Ishikawa (cell line): ENCODE results near the gene PDE7B.

Source experiments
- CEBPB ChIP-seq: IDR thresholded peaks from 2 replicates; pipeline ENCODE4 v1.6.1; 2012
- CREB1 ChIP-seq: IDR thresholded peaks from 2 replicates; pipeline ENCODE4 v1.6.1; 2012; ENCODE audit warnings: low read depth
- EGR1 ChIP-seq: IDR thresholded peaks from 2 replicates; pipeline ENCODE4 v1.6.1; 2012
- EP300 ChIP-seq: IDR thresholded peaks from 2 replicates; pipeline ENCODE4 v1.6.1; 2012; ENCODE audit warnings: borderline replicate concordance
- FOXM1 ChIP-seq: IDR thresholded peaks from 2 replicates; pipeline ENCODE4 v1.6.1; 2012; ENCODE audit warnings: low read depth, borderline replicate concordance
- MAX ChIP-seq: IDR thresholded peaks from 2 replicates; pipeline ENCODE4 v1.6.1; 2012
- NFIC ChIP-seq: IDR thresholded peaks from 2 replicates; pipeline ENCODE4 v1.6.1; 2012
- RAD21 ChIP-seq: IDR thresholded peaks from 2 replicates; pipeline ENCODE4 v1.6.1; 2012; ENCODE audit warnings: low read depth
- REST ChIP-seq: IDR thresholded peaks from 2 replicates; pipeline ENCODE4 v1.6.1; 2012; ENCODE audit warnings: low read depth, mild to moderate bottlenecking
- TAF1 ChIP-seq: IDR thresholded peaks from 2 replicates; pipeline ENCODE4 v1.6.1; 2012; ENCODE audit warnings: low read depth, mild to moderate bottlenecking
- TCF12 ChIP-seq: IDR thresholded peaks from 2 replicates; pipeline ENCODE4 v1.6.1; 2012; ENCODE audit warnings: low read depth
- TEAD4 ChIP-seq: IDR thresholded peaks from 2 replicates; pipeline ENCODE4 v1.6.1; 2012
- USF1 ChIP-seq: IDR thresholded peaks from 2 replicates; pipeline ENCODE4 v1.6.1; 2012
- YY1 ChIP-seq: IDR thresholded peaks from 2 replicates; pipeline ENCODE4 v1.6.1; 2012; ENCODE audit warnings: low read depth

PDE7B gene

GRCh38 chr6:135922746-135923145 lies 71.2 kb downstream of the PDE7B start:
- no peak for TF ChIP-seq NFIC
- no peak for TF ChIP-seq RAD21
- TF ChIP-seq MAX, result no peak
- TF ChIP-seq TAF1, result no peak
- TF ChIP-seq REST, result no peak
- no peak for TF ChIP-seq CREB1
- no peak for TF ChIP-seq EGR1

GRCh38 chr6:135932651-135933050 lies 81.2 kb downstream of the PDE7B start:
- TF ChIP-seq NFIC (no peak), YY1 (no peak), MAX (0 out of 2 replicates have a peak, but pooled peaks have one; percentile 17)

GRCh38 chr6:135935941-135936601 lies 84.6 kb downstream of the PDE7B start:
- TF ChIP-seq USF1 (no peak), TCF12 (peak; percentile 21; the same call in 1 of the 2 replicates), CREB1 (no peak), EP300 (peak; percentile 41; the same call in 1 of the 2 replicates), TAF1 (no peak), YY1 (no peak), EGR1 (no peak), CEBPB (peak; percentile 13; the same call in 1 of the 2 replicates), TEAD4 (no peak), FOXM1 (peak; percentile 53; the same call in 1 of the 2 replicates), REST (no peak), MAX (no peak), NFIC (no peak)

GRCh38 chr6:135936606-135937005 lies 85.1 kb downstream of the PDE7B start:
- TF ChIP-seq TEAD4 (peak; percentile 53), YY1 (no peak)

GRCh38 chr6:135937106-135937505 lies 85.6 kb downstream of the PDE7B start:
- TF ChIP-seq REST, result no peak
- TF ChIP-seq TAF1, result no peak
- TF ChIP-seq FOXM1, result no peak
- TF ChIP-seq NFIC, result no peak
- no peak for TF ChIP-seq USF1
- TF ChIP-seq YY1, result no peak
- TF ChIP-seq TCF12, result no peak
- TF ChIP-seq TEAD4, result no peak
- no peak for TF ChIP-seq RAD21
- no peak for TF ChIP-seq CREB1
- TF ChIP-seq CEBPB, result no peak
